ENCODE results near the gene OR2D3. TPM values are rescaled to one million over a fixed set of nuclear protein-coding genes. Genes with fewer than 3 reads are reported as not detected.

Gene OR2D3
- total and polyA plus RNA-seq, 2 of the 4 experiments (the other 2 are of a cell fraction): not detected

GRCh38 chr11:6888830-6889229 is 32.0 kb upstream of the OR2D3 start:
- H4K5ac ChIP-seq (ENCODE audit: low read depth, low read length): no peak overlapping the region
- in situ Hi-C loops (cut with MboI; ENCODE audit: low sequenced_read_pairs): no loop called here
- H2AFZ ChIP-seq (replicated peaks; ENCODE audit: low read length, poor library complexity): no peak overlapping the region
- H2AK5ac ChIP-seq (ENCODE audit: low read depth, low read length): no peak overlapping the region
- no peak overlapping the region for H3K23ac ChIP-seq (ENCODE audit: low read depth, low read length)
- POLR2A ChIA-PET (ENCODE audit: unreplicated experiment): no interaction called here
- no peaks in the 10 kb centered on the region for H3K9me1 ChIP-seq (ENCODE audit: insufficient read depth, low read length)
- no peak overlapping the region for H2BK20ac ChIP-seq (ENCODE audit: low read depth, low read length)
- H3K4me1 ChIP-seq (ENCODE audit: control insufficient read depth, insufficient read depth, low read length): no peaks in the 10 kb centered on the region
- no peak for ATAC-seq (ENCODE audit: low read depth)
- no TSS peak for BruUV-seq (replicated peaks)
- intact Hi-C loops (cut with micrococcal nuclease): no loop called here
- no peak overlapping the region for H3K4me3 ChIP-seq (ENCODE audit: insufficient read depth, low read depth, low read length)
- no peak overlapping the region for H4K8ac ChIP-seq (ENCODE audit: low read depth in 2 of 2, low read length in 2 of 2)
- no peaks in the 10 kb centered on the region for H4K20me1 ChIP-seq (ENCODE audit: insufficient read depth, low read length)
- no peak overlapping the region for H2BK15ac ChIP-seq (ENCODE audit: low read depth, low read length)
- no peak for DNase-seq
- dilution Hi-C loops (cut with HindIII; ENCODE audit: low sequenced_read_pairs, unreplicated experiment): no loop called here
- H2AK9ac ChIP-seq (replicated peaks; ENCODE audit: low read depth, low read length, poor library complexity): no peak overlapping the region
- H3K4me2 ChIP-seq (ENCODE audit: low read depth, low read length): no peak overlapping the region
- no peaks in the 10 kb centered on the region for H3K9me3 ChIP-seq (ENCODE audit: control insufficient read depth, insufficient read depth, low read length)
- no peak overlapping the region for H3K56ac ChIP-seq (ENCODE audit: extremely low read depth, insufficient read depth, low read length)
- H4K91ac ChIP-seq (ENCODE audit: insufficient read depth, low read depth, low read length): no peak overlapping the region
- no peak overlapping the region for H3K14ac ChIP-seq (replicated peaks; ENCODE audit: low read depth, low read length)
- no peak overlapping the region for H2BK120ac ChIP-seq (ENCODE audit: low read depth, low read length)
- no CpG with 5 or more reads among the region's 4 CpGs for WGBS, 2 experiments (ENCODE audit: extremely low coverage in 2 of 2, insufficient read length in 1 of 2)
- CTCF ChIA-PET: no interaction called here
- H3K79me1 ChIP-seq (ENCODE audit: low read depth in 1 of 2, low read length in 2 of 2): no peaks in the 10 kb centered on the region
- H3K18ac ChIP-seq (ENCODE audit: low read depth, low read length): no peak overlapping the region
- H3K9ac ChIP-seq (ENCODE audit: low read depth, low read length): no peak overlapping the region
- H3K27me3 ChIP-seq (ENCODE audit: control insufficient read depth, insufficient read depth, low read length): no peaks in the 10 kb centered on the region
- H3K27ac ChIP-seq (ENCODE audit: insufficient read depth, low read length): no peak overlapping the region
- no peak overlapping the region for H2BK5ac ChIP-seq (ENCODE audit: low read depth, low read length, poor library complexity, severe bottlenecking)
- no peaks in the 10 kb centered on the region for H3K36me3 ChIP-seq (ENCODE audit: control insufficient read depth, insufficient read depth, low read length)
- TF ChIP-seq POLR2A (IDR thresholded peaks at IDR 0.05; ENCODE audit: low read depth, low read length) (no peak), MAFK (IDR thresholded peaks at IDR 0.05; ENCODE audit: low read depth, low read length) (no peak), USF2 (IDR thresholded peaks at IDR 0.05; ENCODE audit: low read depth, low read length) (no peak), RFX5 (IDR thresholded peaks at IDR 0.05; ENCODE audit: low read depth, low read length) (no peak), ELK1 (IDR thresholded peaks at IDR 0.05; ENCODE audit: borderline replicate concordance, low read depth, low read length) (no peak), SMC3 (IDR thresholded peaks at IDR 0.05; ENCODE audit: low read depth, low read length) (no peak), RCOR1 (IDR thresholded peaks at IDR 0.05; ENCODE audit: insufficient replicate concordance, low read length) (no peak), BHLHE40 (IDR thresholded peaks at IDR 0.05; ENCODE audit: low read depth, low read length) (no peak), RAD21 (IDR thresholded peaks at IDR 0.05; ENCODE audit: low read length) (no peak), CEBPB (IDR thresholded peaks at IDR 0.05; ENCODE audit: low read depth, low read length) (no peak), FOS (IDR thresholded peaks at IDR 0.05; ENCODE audit: low read depth, low read length) (no peak), CTCF (conservative IDR thresholded peaks at IDR 0.05; ENCODE audit: low read depth, low read length) (no peak), CHD1 (IDR thresholded peaks at IDR 0.05; ENCODE audit: low read depth, low read length) (no peak), MAZ (IDR thresholded peaks at IDR 0.05; ENCODE audit: borderline replicate concordance, low read depth, low read length) (no peak), MXI1 (IDR thresholded peaks at IDR 0.05; ENCODE audit: borderline replicate concordance, low read depth, low read length) (no peak), NFE2L2 (IDR thresholded peaks at IDR 0.05; ENCODE audit: low read depth, low read length) (no peak)
- H3K4ac ChIP-seq (ENCODE audit: low read depth, low read length): no peak overlapping the region

Measured in IMR-90 (cell line).